RWPE2 (cell line): ENCODE data around the gene PXMP4.

Source experiments
- ATAC-seq: fragments of 200-7000 bp; cut with Tn5 transposase; 3 replicates; pipeline ENCODE4 v1.9.1; 2021; ENCODE audit warnings: low read depth
- DNase-seq: peaks from one replicate; pipeline ENCODE4 v3.0.0-alpha.2; 2020; ENCODE audit warnings: low spot score
- H3K27ac ChIP-seq: fragments of 450-650 bp; 2 replicates; pipeline ENCODE4 v1.5.1; 2017; ENCODE audit warnings: mild to moderate bottlenecking; ENCODE audit not compliant: poor library complexity, severe bottlenecking
- H3K27me3 ChIP-seq: fragments of 250-450 bp; sonication (Bioruptor Pico); 2 replicates; pipeline ENCODE4 v1.5.1; 2021; ENCODE audit warnings: mild to moderate bottlenecking, moderate library complexity; ENCODE audit not compliant: insufficient read depth, poor library complexity, severe bottlenecking
- H3K36me3 ChIP-seq: fragments of 250-450 bp; sonication (Bioruptor Pico); 2 replicates; pipeline ENCODE4 v1.5.1; 2020; ENCODE audit warnings: low read depth, mild to moderate bottlenecking, moderate library complexity
- H3K4me1 ChIP-seq: fragments of 250-450 bp; sonication (Bioruptor Pico); 2 replicates; pipeline ENCODE4 v1.5.1; 2021; ENCODE audit warnings: mild to moderate bottlenecking, moderate library complexity; ENCODE audit not compliant: insufficient read depth, poor library complexity, severe bottlenecking
- H3K4me3 ChIP-seq: fragments of 250-450 bp; sonication (Bioruptor Pico); 2 replicates; pipeline ENCODE4 v1.5.1; 2021; ENCODE audit warnings: mild to moderate bottlenecking, moderate library complexity; ENCODE audit not compliant: severe bottlenecking
- H3K9me3 ChIP-seq: fragments of 250-450 bp; sonication (Bioruptor Pico); 2 replicates; pipeline ENCODE4 v1.5.1; 2021; ENCODE audit warnings: mild to moderate bottlenecking, moderate library complexity; ENCODE audit not compliant: severe bottlenecking
- TF ChIP-seq, protein P1 (sequence below): fragments of 450-650 bp; IDR thresholded peaks from one replicate; pipeline ENCODE4 v1.5.1; 2017; ENCODE audit warnings: mild to moderate bottlenecking, moderate library complexity; ENCODE audit not compliant: poor library complexity, severe bottlenecking

PXMP4 gene

DNA sequence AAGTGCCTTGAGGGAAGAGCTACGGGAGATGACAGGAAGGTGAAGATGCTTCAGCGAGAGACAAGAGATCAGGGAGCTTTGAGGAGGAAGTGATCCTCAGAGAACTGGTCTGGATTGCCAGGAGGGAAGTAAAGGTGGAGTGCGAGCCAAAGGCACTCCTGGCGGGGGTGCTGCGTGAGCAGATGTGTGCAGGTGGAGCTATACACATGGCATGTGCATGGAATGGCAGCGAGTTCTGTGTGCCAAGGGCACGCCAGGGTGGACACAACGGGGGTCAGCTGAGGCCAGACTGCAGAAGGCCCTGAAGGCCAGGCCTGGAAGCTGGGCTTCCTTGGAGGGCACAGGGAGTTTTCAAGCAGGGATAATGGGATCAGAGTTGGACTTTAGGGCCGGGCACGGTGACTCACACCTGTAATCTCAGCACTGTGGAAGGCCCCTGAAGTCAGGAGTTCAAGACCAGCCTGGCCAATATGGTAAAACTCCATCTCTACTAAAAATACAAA lies 6.2 kb downstream of the PXMP4 start:
- TF ChIP-seq, protein P1, sequence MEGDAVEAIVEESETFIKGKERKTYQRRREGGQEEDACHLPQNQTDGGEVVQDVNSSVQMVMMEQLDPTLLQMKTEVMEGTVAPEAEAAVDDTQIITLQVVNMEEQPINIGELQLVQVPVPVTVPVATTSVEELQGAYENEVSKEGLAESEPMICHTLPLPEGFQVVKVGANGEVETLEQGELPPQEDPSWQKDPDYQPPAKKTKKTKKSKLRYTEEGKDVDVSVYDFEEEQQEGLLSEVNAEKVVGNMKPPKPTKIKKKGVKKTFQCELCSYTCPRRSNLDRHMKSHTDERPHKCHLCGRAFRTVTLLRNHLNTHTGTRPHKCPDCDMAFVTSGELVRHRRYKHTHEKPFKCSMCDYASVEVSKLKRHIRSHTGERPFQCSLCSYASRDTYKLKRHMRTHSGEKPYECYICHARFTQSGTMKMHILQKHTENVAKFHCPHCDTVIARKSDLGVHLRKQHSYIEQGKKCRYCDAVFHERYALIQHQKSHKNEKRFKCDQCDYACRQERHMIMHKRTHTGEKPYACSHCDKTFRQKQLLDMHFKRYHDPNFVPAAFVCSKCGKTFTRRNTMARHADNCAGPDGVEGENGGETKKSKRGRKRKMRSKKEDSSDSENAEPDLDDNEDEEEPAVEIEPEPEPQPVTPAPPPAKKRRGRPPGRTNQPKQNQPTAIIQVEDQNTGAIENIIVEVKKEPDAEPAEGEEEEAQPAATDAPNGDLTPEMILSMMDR = no peak
- Histone ChIP-seq H3K4me3 (no peak overlapping the region), H3K9me3 (no peaks in the 10 kb centered on the region), H3K27ac (no peak overlapping the region), H3K4me1 (no peaks in the 10 kb centered on the region), H3K36me3 (peaks cover 27% of the 10 kb centered on the region), H3K27me3 (no peaks in the 10 kb centered on the region)
- no peak for DNase-seq
- ATAC-seq = no peak

DNA sequence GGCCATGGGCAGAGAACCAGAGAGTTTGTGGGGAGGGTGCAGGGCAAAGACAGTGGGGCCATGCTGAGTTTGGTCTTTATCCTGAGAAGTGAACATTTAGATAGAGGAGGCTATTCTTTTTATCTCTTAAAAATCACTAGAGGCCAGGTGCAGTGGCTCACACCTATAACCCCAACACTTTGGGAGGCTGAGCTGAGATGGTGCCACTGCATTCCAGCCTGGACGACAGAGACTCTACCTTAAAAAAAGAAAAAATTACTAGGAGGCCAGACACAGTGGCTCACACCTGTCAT lies 8.7 kb downstream of the PXMP4 start:
- Histone ChIP-seq H3K27ac (no peak overlapping the region), H3K4me1 (no peaks in the 10 kb centered on the region), H3K27me3 (no peaks in the 10 kb centered on the region), H3K9me3 (no peaks in the 10 kb centered on the region), H3K4me3 (no peak overlapping the region), H3K36me3 (peaks cover 41% of the 10 kb centered on the region)
- ATAC-seq = no peak
- DNase-seq = no peak
- TF ChIP-seq, protein P1 = no peak

DNA sequence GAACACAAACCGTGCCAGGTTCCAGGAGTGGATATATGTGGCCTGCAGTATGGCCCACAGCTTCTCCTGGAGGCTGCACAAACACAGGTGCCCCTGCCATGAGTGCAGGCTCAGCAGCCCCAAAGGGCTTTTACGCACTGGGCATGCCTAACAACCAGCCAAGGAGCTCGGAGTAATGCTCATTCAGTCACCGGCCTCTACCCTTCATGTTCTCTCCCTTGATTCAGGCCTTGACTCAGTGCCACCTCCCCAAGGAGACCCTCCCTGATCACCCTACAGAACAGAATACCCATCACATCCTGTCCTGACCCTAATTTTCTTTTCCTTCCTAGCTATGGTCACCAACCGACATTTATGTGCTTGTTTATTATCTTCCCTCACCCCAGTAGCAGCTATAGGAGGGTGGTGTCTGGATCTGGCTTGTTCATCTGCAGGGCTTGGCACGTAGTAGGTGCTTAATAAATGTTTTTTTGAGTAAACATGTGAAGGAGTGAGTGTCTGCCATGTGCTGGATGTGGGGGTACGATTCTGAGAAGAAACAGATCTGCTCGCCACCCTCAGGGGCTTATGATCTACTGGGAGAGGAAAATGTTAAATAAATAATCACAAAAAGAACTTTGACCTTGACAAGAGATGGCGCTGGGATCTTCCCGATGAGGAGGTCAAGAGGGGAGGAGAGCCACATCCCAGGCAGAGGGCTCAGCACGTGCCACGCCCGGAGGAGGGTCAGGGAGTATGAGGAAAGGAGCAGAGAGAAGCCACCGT lies 9.2 kb downstream of the PXMP4 start:
- TF ChIP-seq, protein P1 = no peak
- H3K27ac ChIP-seq = no peak overlapping the region
- no peak overlapping the region for H3K4me3 ChIP-seq
- ATAC-seq (no peak), DNase-seq (no peak)
- H3K27me3 ChIP-seq = no peaks in the 10 kb centered on the region
- H3K9me3 ChIP-seq = no peaks in the 10 kb centered on the region
- H3K4me1 ChIP-seq = no peaks in the 10 kb centered on the region
- peaks cover 41% of the 10 kb centered on the region for H3K36me3 ChIP-seq

DNA sequence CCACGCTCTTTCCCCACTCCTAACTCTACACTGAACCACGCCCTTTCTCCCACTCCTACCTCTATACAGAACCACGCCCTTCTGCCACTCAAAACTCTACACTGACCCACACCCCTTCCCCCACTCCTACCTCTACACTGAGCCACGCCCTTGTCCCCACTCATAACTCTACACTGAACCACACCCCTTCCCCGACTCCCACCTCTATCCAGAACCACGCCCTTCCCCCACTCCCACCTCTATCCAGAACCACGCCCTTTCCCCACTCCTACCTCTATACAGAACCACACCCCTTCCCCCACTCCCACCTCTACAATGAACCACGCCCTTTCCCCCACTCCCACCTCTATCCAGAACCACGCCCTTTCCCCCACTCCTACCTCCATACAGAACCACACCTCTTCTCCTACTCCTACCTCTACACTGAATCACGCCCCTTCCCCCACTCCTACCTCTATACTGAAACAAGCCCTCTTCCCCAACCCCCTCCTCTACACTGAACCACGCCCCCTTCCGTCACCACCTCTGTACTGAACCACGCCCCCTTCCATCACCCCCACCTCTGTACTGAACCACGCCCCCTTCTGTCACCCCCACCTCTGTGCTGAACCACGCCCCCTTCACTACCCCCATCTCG lies 10.1 kb downstream of the PXMP4 start:
- TF ChIP-seq, protein P1 = no peak

DNA sequence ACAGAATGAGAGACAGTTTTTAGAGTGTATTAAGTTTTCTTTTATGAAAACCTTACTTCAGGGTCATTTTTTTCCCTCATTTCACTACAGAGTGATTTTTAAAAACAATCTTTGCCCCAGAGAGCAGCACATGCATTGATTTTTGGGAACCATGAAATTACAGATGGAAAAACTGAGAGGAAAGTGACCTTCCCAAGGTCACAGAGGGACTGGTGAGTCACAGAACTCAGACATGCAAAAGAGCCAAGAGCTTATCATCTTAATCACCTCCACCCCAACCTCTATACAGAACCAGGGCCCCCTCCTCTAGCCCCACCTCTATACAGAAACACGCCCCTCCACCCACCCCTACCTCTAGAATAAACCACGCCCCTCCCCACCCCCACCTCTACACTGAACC lies 10.7 kb downstream of the PXMP4 start:
- DNase-seq = no peak

More for the DNA sequence above, 10.1 kb downstream of the PXMP4 start:
- Histone ChIP-seq H3K36me3 (peaks cover 41% of the 10 kb centered on the region), H3K4me3 (no peak overlapping the region), H3K27me3 (no peaks in the 10 kb centered on the region), H3K4me1 (no peaks in the 10 kb centered on the region), H3K9me3 (no peaks in the 10 kb centered on the region), H3K27ac (no peak overlapping the region)
- peak; percentile 32; the same call in 2 of the 3 replicates for ATAC-seq
- no peak for DNase-seq

More for the DNA sequence above, 10.7 kb downstream of the PXMP4 start:
- Histone ChIP-seq H3K9me3 (no peaks in the 10 kb centered on the region), H3K36me3 (peaks cover 39% of the 10 kb centered on the region), H3K4me1 (no peaks in the 10 kb centered on the region), H3K27me3 (no peaks in the 10 kb centered on the region), H3K27ac (peak overlapping the region; percentile 4), H3K4me3 (no peak overlapping the region)
- ATAC-seq = peak; percentile 50
- TF ChIP-seq, protein P1 = no peak
